H1 (cell line): ENCODE data around the gene PBX3. TPM values are rescaled to one million over a fixed set of nuclear protein-coding genes. Genes with fewer than 3 reads are reported as not detected.

ENCODE experiments used
- CTCF ChIA-PET: fragments of 300-600 bp; sonication (Branson Sonifier 250); formaldehyde crosslinking; loops from one replicate; lab custom pipeline; 2021; ENCODE audit not compliant: partially characterized antibody; lab: Charles Lee
- POLR2A ChIA-PET: fragments of 300-600 bp; sonication (Branson Sonifier 250); formaldehyde crosslinking; loops from one replicate; lab custom pipeline; 2021; ENCODE audit warnings: inconsistent platforms; ENCODE audit not compliant: partially characterized antibody; lab: Charles Lee
- DNase-seq, 2 experiments: peaks; one replicate each; pipeline versions ENCODE4 v3.0.0 to v3.0.0-alpha.2; 2010 to 2022; ENCODE audit warnings: low spot score in 2 of 2, low read depth in 1 of 2, mixed read lengths in 1 of 2
- FAIRE-seq: peaks from 2 replicates; lab custom pipeline; 2011; peaks lifted over from hg19 to GRCh38; lab: Jason Lieb, UNC
- H2AFZ ChIP-seq: 2 replicates; pipeline ENCODE4 v1.8.1; 2012; ENCODE audit warnings: low read length, inconsistent platforms
- H2AK5ac ChIP-seq: 2 replicates; pipeline ENCODE4 v1.6.1; 2013; ENCODE audit warnings: low read depth, low read length
- H2BK120ac ChIP-seq: replicated peaks from 2 replicates; pipeline ENCODE3; 2013; ENCODE audit warnings: low read depth, low read length, inconsistent platforms
- H2BK12ac ChIP-seq: 2 replicates; pipeline ENCODE4 v1.6.1; 2013; ENCODE audit warnings: low read depth, low read length
- H2BK15ac ChIP-seq: 2 replicates; pipeline ENCODE4 v1.6.1; 2013; ENCODE audit warnings: low read length
- H2BK20ac ChIP-seq: 2 replicates; pipeline ENCODE4 v1.6.1; 2013; ENCODE audit warnings: low read length
- H2BK5ac ChIP-seq: 2 replicates; pipeline ENCODE4 v1.6.1; 2013; ENCODE audit warnings: low read depth, low read length
- H3K14ac ChIP-seq: 2 replicates; pipeline ENCODE4 v1.6.1; 2013; ENCODE audit warnings: inconsistent platforms; ENCODE audit not compliant: insufficient read length
- H3K18ac ChIP-seq: 2 replicates; pipeline ENCODE4 v1.6.1; 2013; ENCODE audit warnings: low read length; ENCODE audit errors: extremely low read depth
- H3K23ac ChIP-seq: 2 replicates; pipeline ENCODE4 v1.6.1; 2013; ENCODE audit warnings: inconsistent platforms; ENCODE audit not compliant: insufficient read length
- H3K23me2 ChIP-seq: 2 replicates; pipeline ENCODE4 v1.6.1; 2013; ENCODE audit warnings: low read depth, low read length
- H3K27ac ChIP-seq: 2 replicates; pipeline ENCODE4 v1.6.1; 2011; ENCODE audit warnings: low read depth, low read length, inconsistent platforms
- H3K27me3 ChIP-seq, 4 experiments: replicated peaks in 1 of 4; 1 replicate in 1 of 4; 2 replicates in 3 of 4; pipeline versions ENCODE4 v1.6.1 to v1.8.1; 2011 to 2013; ENCODE audit warnings: low read length in 3 of 4, mild to moderate bottlenecking in 3 of 4, inconsistent platforms in 2 of 4, mixed read lengths in 2 of 4, moderate library complexity in 1 of 4; ENCODE audit not compliant: control insufficient read depth in 3 of 4, insufficient read depth in 3 of 4; ENCODE audit errors: extremely low read depth in 1 of 4
- H3K36me3 ChIP-seq, 4 experiments: 2 replicates each; pipeline versions ENCODE4 v1.6.1 to v1.8.1; 2011 to 2013; ENCODE audit warnings: mild to moderate bottlenecking in 4 of 4, low read length in 3 of 4, moderate library complexity in 2 of 4, control low read depth in 1 of 4, inconsistent platforms in 1 of 4; ENCODE audit not compliant: insufficient read depth in 4 of 4, control insufficient read depth in 2 of 4
- H3K4ac ChIP-seq: replicated peaks from 2 replicates; pipeline ENCODE3; 2013; ENCODE audit warnings: low read length, low read depth, mixed read lengths, inconsistent platforms; ENCODE audit not compliant: insufficient read length
- H3K4me1 ChIP-seq, 4 experiments: replicated peaks in 1 of 4; 1 replicate in 1 of 4; 2 replicates in 3 of 4; pipeline versions ENCODE4 v1.6.1 to v1.8.1; 2011 to 2013; ENCODE audit warnings: low read length in 3 of 4, inconsistent platforms in 2 of 4, mixed read lengths in 1 of 4; ENCODE audit not compliant: insufficient read depth in 4 of 4, control insufficient read depth in 3 of 4
- H3K4me2 ChIP-seq, 2 experiments: 2 replicates each; pipeline versions ENCODE4 v1.6.1 to v1.8.1; 2011 to 2013; ENCODE audit warnings: low read depth in 2 of 2, low read length in 2 of 2, control low read depth in 1 of 2, inconsistent platforms in 1 of 2, mild to moderate bottlenecking in 1 of 2; ENCODE audit not compliant: insufficient read depth in 1 of 2
- H3K4me3 ChIP-seq, 4 experiments: fragments of 200-600, 300-600 bp in 1 of 4; sonication (generic), shearing (Covaris generic), sonication (Bioruptor Twin) in 1 of 4; 2 replicates each; pipeline versions ENCODE4 v1.5.1 to v1.8.1; 2011 to 2016; ENCODE audit warnings: low read length in 4 of 4, low read depth in 3 of 4, control low read depth in 2 of 4, inconsistent platforms in 2 of 4, mild to moderate bottlenecking in 2 of 4, mixed read lengths in 1 of 4, moderate library complexity in 1 of 4; ENCODE audit not compliant: insufficient read depth in 2 of 4; ENCODE audit errors: extremely low read depth in 1 of 4
- H3K56ac ChIP-seq: replicated peaks from 2 replicates; pipeline ENCODE3; 2013; ENCODE audit warnings: low read depth, mild to moderate bottlenecking, mixed read lengths, low read length, inconsistent platforms; ENCODE audit not compliant: insufficient read length
- H3K79me1 ChIP-seq: 2 replicates; pipeline ENCODE4 v1.6.1; 2013; ENCODE audit warnings: low read depth, low read length, control low read depth
- H3K79me2 ChIP-seq, 2 experiments: 2 replicates each; pipeline versions ENCODE4 v1.6.1 to v1.8.1; 2012 to 2013; ENCODE audit warnings: low read length in 2 of 2, mild to moderate bottlenecking in 2 of 2, inconsistent platforms in 1 of 2; ENCODE audit not compliant: insufficient read depth in 2 of 2, control insufficient read depth in 1 of 2
- H3K9ac ChIP-seq, 4 experiments: replicated peaks in 1 of 4; 1 replicate in 1 of 4; 2 replicates in 3 of 4; pipeline versions ENCODE4 v1.6.1 to v1.8.1; 2011 to 2013; ENCODE audit warnings: low read depth in 3 of 4, low read length in 3 of 4, control low read depth in 2 of 4, mild to moderate bottlenecking in 2 of 4, moderate library complexity in 2 of 4, inconsistent platforms in 1 of 4; ENCODE audit errors: extremely low read depth in 1 of 4
- H3K9me3 ChIP-seq, 2 experiments: 2 replicates each; pipeline versions ENCODE4 v1.6.1 to v1.8.1; 2012 to 2013; ENCODE audit warnings: mild to moderate bottlenecking in 2 of 2, moderate library complexity in 2 of 2, control low read depth in 1 of 2, inconsistent platforms in 1 of 2, low read depth in 1 of 2, low read length in 1 of 2, mixed read lengths in 1 of 2; ENCODE audit not compliant: insufficient read depth in 2 of 2
- H4K20me1 ChIP-seq, 2 experiments: replicated peaks in 1 of 2; 2 replicates each; pipeline versions ENCODE3 to v1.8.1; 2011 to 2013; ENCODE audit warnings: inconsistent platforms in 2 of 2, low read length in 2 of 2, mild to moderate bottlenecking in 1 of 2; ENCODE audit not compliant: insufficient read depth in 2 of 2, control insufficient read depth in 1 of 2
- H4K5ac ChIP-seq: 2 replicates; pipeline ENCODE4 v1.6.1; 2013; ENCODE audit warnings: low read length, low read depth, mixed read lengths, inconsistent platforms; ENCODE audit not compliant: insufficient read length
- H4K8ac ChIP-seq: 2 replicates; pipeline ENCODE4 v1.8.0; 2013; ENCODE audit warnings: mild to moderate bottlenecking, moderate library complexity, low read length, inconsistent platforms; ENCODE audit not compliant: insufficient read depth; ENCODE audit errors: extremely low read depth
- H4K91ac ChIP-seq: replicated peaks from 2 replicates; pipeline ENCODE3; 2013; ENCODE audit warnings: low read length, mixed read lengths, inconsistent platforms; ENCODE audit not compliant: insufficient read length
- WGBS, 2 experiments: shearing (Covaris generic) in 1 of 2; methylation state at CpG; one replicate each; pipeline versions ENCODE4 v1.1.6 to v1.1.7; 2013 to 2015; ENCODE audit warnings: low lambda C conversion rate in 2 of 2, mixed read lengths in 2 of 2, inconsistent platforms in 1 of 2, low coverage in 1 of 2, missing lambda C conversion rate in 1 of 2; ENCODE audit not compliant: insufficient replicate concordance in 2 of 2, insufficient coverage in 1 of 2, insufficient read length in 1 of 2; ENCODE audit errors: extremely low coverage in 1 of 2, missing lambda C conversion rate in 1 of 2; 5-methylcytosine and 5-hydroxymethylcytosine counted together
- polyA plus RNA-seq, 7 experiments: library from polyadenylated mRNA; depleted of rRNA in 3 of 7; stranded (reverse) in 5 of 7; unstranded in 2 of 7; fragments of >200 nt in 5 of 7; fragments of 200-250 nt in 2 of 7; gene quantifications; 1 replicate in 5 of 7; 2 replicates in 1 of 7; 4 replicates in 1 of 7; pipeline versions ENCODE4 v1.2.1 to v1.2.3, GENCODE V29; 2011 to 2013; ENCODE audit warnings: missing spikeins in 2 of 7, mixed read lengths in 2 of 7
- total RNA-seq: library from RNA; stranded (reverse); fragmentation: NEBNext Ultra II Directional; extraction: Animal tissue kit (Norgen Biotek cat#: 25700); gene quantifications from 2 replicates; pipeline ENCODE4 v1.2.1, GENCODE V29; 2021
- TF ChIP-seq, protein P1 (sequence below): IDR thresholded peaks from 2 replicates; pipeline ENCODE4 v1.6.1; 2012; ENCODE audit warnings: inconsistent platforms

The PBX3 gene
- total and polyA plus RNA-seq, 2 of the 8 experiments (the other 6 are each of a cell fraction or from before 2014, with no cell fraction given): 22.7 to 44.3 TPM

DNA sequence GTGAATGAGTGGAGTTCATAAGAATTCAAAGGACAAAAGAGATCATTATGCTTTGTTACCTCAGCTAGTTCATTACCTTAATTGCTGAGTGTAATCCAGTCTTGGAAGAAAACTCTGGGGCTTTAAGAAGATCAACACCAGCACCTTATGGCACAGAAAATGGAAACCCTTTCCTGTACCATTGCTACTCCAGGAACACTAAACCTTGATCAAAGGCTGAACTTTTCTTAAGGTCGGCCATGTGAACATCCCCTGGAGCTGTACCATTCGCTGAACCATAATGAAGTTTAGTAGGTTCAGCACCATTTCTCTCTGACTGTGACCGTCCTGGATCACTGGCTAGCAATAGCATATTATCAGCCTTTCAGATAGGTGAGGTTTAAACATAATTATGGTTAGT, 97.4 kb downstream of the PBX3 start:
- peak; percentile 52 for FAIRE-seq
- H2BK5ac ChIP-seq: no peak overlapping the region
- H3K14ac ChIP-seq: no peak overlapping the region
- no peak overlapping the region for H3K23ac ChIP-seq
- no peak overlapping the region for H2BK120ac ChIP-seq
- no peak overlapping the region for H4K8ac ChIP-seq
- H3K18ac ChIP-seq: no peak overlapping the region
- H4K20me1 ChIP-seq: peaks cover 0 to 2% of the 10 kb centered on the region in 2 experiments
- no peak overlapping the region for H2AFZ ChIP-seq
- H3K4ac ChIP-seq: no peak overlapping the region
- no peaks in the 10 kb centered on the region; the same call in 1 of the 2 replicates for H3K79me1 ChIP-seq
- no peak overlapping the region for H3K4me3 ChIP-seq
- H3K23me2 ChIP-seq: no peaks in the 10 kb centered on the region
- no peak overlapping the region for H4K91ac ChIP-seq
- no peaks in the 10 kb centered on the region for H3K9me3 ChIP-seq
- H3K4me2 ChIP-seq: peak overlapping the region in 1 of 2 experiments; percentile 20; a peak in 2 of 4 replicates
- no peaks in the 10 kb centered on the region; a peak in 1 of 8 replicates for H3K36me3 ChIP-seq
- ChIA-PET CTCF (no interaction called here), POLR2A (no interaction called here)
- H3K27ac ChIP-seq: no peak overlapping the region
- H2BK15ac ChIP-seq: no peak overlapping the region
- no peak overlapping the region for H2BK12ac ChIP-seq
- TF ChIP-seq, protein P1, sequence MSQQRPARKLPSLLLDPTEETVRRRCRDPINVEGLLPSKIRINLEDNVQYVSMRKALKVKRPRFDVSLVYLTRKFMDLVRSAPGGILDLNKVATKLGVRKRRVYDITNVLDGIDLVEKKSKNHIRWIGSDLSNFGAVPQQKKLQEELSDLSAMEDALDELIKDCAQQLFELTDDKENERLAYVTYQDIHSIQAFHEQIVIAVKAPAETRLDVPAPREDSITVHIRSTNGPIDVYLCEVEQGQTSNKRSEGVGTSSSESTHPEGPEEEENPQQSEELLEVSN: no peak
- peaks cover 0 to 90% of the 10 kb centered on the region in 2 experiments; a peak in 3 of 4 replicates for H3K79me2 ChIP-seq
- WGBS, 2 experiments: 88% methylated on average over 3 of the region's 3 CpGs; no CpG with 5 or more reads in 1 of the 2 experiments
- no peak overlapping the region for H3K56ac ChIP-seq
- H2BK20ac ChIP-seq: no peak overlapping the region
- no peak overlapping the region for H2AK5ac ChIP-seq
- no peak for DNase-seq
- H3K4me1 ChIP-seq: peaks cover 2 to 21% (median 10%) of the 10 kb centered on the region in 4 experiments; a peak in 6 of 7 replicates
- no peaks in the 10 kb centered on the region for H3K27me3 ChIP-seq
- H3K9ac ChIP-seq: no peak overlapping the region
- no peak overlapping the region for H4K5ac ChIP-seq
